ENCODE measurements around the gene SORCS2.

The SORCS2 gene

GRCh38 chr4:7539659-7540058, 347.3 kb downstream of the SORCS2 start:
- DNase-seq = peak; percentile 8 to 18

DNA sequence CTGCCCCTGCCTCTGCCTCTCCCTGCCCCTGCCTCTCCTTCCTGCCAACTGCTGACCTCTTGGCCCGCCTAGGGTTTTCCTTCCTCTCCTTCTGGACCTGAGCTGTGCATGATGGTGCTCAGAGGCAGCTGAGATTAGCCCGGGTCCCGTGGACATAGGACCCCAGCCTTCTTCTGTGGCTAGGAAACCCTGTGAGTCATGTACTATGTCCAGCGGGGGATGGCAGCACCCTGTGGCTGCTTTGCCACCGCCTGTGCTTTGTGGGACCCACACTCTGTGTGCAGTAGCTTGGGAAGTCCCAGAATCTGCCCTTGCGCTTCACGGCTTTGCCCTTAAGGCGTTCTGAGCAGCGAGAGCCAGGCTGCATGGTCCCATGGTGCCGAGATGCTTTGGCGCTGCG, 347.9 kb downstream of the SORCS2 start:
- DNase-seq = no peak

- DNase-seq = no peak
Observed at GRCh38 chr4:7540654-7541413, 348.5 kb downstream of the SORCS2 start.

GRCh38 chr4:7541414-7541810, 349.1 kb downstream of the SORCS2 start:
- no peak for DNase-seq

DNA sequence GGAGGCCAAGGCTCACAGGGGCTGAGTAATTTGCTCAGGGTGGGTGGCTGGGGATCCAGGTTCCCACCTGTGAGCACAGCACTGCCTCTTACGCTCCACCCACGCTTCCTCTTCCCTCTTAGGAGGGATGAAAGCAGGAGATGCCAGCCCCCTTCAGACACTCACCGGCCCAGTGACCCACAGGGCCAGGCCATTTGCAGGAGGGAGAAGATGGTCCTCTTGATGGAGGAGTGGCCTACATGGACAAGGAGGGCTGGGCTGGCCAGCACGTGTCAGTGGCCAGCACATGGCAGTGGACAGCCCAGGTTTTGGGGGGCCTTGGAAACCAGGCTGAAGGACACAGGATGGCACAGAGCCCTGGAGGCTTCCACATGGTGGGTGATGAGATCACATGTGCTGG, 350.4 kb downstream of the SORCS2 start:
- DNase-seq = no peak

DNA sequence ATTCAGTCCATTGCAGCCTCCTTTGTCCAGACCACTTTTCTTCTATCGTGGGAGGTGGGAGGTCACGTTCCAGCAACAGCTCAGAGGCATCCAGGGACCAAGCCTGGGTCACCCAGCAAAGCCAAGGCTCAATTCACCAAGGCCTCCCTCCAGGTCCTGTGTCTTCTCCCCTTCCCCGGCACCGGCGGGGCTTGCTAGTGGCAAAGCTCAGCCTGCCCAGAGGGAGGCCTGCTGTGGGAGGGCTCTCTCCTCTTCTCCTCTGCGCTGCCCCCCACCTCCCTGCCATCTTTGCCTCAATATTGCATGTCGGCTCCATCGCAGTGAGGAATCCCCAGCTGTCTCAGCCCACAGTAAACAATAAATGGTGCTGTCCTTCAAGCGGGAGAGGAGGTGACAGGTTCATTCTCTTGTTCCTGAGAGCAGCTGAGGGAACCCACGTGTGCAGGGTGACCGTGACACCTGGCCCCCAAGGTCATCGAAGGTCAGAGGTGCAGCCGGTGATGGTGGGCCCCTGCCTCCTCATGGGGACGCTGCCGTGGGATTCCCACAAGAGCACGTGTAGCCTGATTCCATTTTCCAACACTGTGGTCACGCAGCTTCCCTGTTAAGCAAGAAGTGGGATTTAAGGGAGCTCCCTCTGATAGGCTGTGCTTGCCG, 353.9 kb downstream of the SORCS2 start:
- DNase-seq = no peak

DNA sequence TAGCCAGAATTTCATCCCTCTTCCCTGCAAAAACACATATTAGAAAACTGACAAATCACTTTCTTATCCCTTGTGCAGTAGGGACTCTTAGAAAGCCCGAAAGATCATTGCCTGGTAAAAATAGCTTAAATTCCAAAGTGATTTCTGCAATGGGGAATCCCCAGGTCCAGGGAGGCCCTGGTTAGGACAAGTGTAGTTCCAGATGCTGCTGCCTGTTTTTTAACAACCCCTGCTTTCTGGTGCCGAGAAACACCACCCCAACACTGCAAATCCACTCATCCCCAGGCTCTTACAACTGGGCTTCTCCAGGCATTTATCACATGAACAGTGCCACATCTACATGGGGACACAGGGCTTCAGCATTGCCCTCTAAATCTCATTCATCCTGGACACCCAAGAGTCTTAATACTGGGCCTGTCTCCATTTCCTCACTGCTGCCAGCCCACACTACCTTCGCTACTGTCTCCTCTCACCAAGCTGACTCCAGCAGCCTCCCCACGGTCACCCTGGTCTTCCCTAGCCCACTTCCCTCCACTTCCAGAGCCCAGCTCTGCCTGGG, 354.6 kb downstream of the SORCS2 start:
- DNase-seq = no peak

- no peak for DNase-seq
Observed at GRCh38 chr4:7547368-7548040, 355.2 kb downstream of the SORCS2 start.

DNA sequence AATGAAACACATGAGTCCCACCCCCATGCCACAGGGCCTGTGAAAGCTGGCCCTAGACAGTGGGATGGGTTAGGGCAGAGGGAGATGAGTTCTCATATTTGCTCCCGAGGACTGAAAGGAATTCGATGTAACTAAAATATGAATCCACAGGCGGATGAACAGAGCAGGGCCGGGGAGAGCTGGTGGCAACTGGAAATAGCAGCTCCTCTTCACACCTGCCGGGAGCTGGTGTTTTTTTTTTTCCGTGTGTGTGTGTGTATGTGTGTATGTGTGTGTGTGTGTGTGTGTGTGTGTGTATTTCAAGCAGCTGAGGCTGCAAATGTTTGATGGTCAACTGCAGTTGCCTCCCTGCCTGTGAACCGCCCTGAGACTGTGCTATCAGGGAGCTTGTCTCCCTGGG, 357.5 kb downstream of the SORCS2 start:
- DNase-seq = no peak

GRCh38 chr4:7552466-7552865, 360.1 kb downstream of the SORCS2 start:
- DNase-seq = no peak

DNA sequence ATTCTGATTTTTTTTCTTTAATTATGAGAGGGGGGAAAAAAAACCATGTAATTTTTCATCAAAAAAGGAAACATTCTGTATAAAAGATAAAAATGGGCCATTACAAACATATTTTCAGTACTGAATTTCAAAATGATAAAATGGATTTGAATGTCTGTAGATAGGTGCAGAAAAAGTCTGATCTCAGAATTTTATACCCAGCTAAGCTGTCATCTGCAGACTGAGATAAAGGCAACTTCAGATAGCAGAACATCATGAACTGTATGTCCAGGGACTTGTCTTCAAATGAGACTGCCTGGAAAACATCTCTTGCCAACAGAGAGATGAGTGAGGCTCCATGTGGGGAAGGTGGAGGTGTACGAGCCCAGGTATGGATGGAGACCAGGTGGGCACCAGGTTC, 360.9 kb downstream of the SORCS2 start:
- no peak for DNase-seq

- DNase-seq = no peak
Observed at GRCh38 chr4:7554905-7555304, 362.6 kb downstream of the SORCS2 start.

- DNase-seq = no peak
Observed at GRCh38 chr4:7556558-7556957, 364.2 kb downstream of the SORCS2 start.

DNA sequence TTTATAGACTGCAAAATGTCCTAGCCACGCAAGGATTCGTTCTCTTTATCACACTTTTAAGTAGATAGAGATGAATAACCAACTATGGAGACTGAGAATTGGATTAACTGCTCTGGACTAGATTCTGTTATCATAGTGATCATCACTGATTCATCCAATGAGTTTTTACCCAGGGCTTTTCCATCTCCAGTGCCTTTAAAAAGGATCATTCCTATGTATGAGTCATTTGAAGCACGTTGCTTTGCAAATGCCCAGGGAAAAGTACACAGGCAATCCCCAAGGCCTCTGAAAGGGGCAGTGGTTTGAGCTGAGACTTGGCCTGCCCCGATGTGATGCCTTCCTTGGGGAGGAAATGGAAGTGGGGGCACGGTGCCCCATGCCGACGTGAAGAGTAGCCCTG, 365.1 kb downstream of the SORCS2 start:
- no peak for DNase-seq

DNA sequence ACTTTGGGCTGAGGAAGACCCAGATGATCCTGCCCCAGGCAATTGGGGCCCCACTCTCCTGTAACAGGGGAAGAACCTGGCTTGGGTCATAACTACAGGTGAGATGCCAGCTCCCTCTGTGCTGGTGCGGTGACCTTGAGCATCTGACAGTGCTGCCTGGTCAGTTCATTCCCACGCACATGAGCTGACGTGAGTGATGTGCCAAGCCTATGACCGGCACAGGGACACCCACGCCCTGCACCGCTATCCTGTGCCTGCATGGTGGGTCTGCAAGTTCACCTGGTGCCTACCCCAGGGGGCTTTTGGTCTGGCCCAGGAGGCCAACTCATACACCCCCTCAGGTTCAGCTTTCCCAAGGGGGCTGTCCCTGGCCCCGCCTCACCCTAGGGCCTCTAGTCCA, 366.1 kb downstream of the SORCS2 start:
- DNase-seq = no peak

- DNase-seq = no peak
Observed at GRCh38 chr4:7559316-7559715, 367.0 kb downstream of the SORCS2 start.

- DNase-seq = no peak
Observed at GRCh38 chr4:7559741-7560395, 367.5 kb downstream of the SORCS2 start.

- DNase-seq = no peak
Observed at GRCh38 chr4:7561557-7561956, 369.2 kb downstream of the SORCS2 start.

- DNase-seq = no peak
Observed at GRCh38 chr4:7564242-7564641, 371.9 kb downstream of the SORCS2 start.

DNA sequence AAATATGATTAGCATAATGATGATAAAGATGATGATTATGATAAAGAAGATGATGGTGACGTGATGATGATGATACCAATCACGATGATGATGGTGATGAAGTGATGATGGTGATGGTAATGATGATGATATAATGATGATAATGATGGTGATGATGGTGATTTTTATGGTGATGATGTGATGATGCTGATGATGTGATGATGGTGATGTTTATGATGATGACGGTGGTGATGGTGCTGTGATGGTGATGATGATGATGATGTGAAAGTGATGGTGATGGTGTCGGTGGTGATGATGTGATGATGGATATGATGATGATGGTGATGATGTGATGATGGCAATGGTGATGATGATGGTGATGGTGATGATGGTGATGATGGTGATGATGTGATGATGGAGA, 373.1 kb downstream of the SORCS2 start:
- no peak for DNase-seq

DNA sequence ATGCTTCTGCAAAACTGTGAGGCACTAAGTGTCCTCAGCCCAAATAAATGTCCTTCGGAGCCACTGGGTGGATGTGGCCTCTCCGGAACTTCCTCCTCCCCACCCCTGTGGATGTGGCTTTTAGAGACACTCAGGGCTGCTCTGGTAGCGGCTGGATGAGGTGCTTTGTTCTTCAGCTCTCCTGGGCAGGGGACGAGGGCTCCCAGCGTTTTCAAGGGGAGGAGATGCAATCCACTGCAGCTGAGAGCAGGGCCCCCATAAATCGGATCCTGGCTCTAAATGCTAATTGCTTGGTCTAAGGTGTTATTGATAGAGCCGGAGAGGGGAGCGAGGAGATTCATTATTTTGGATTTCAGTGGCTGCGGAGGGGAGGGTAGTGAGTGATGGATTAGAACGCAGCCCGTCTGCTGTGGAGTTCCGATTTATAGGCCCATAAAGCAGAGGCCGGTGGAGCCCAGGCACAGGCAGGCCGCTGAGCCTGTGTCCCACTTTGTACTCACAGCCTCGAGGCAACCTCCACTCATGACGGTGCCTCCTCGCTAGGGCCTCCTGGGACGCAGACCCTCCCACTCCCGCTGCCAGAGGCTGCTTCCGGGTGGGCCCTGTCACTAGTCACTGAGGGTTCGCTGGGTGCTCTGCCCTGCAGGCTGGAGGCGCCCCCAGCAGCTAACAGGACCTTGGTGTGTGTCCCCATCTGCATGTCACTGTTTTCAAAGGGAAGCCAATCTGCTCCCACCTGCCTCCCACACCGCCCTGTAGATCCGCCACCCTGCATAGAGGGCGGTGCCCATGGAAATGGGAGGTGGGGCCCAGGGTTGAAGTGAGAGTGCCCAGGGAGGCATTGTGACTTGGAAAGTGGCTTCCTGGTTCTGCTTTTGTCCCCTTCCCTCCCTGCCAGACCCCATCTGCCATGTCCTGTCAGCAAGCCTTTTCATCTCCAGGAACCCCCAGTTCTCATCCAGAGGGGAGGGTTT, 377.8 kb downstream of the SORCS2 start:
- DNase-seq = no peak

DNA sequence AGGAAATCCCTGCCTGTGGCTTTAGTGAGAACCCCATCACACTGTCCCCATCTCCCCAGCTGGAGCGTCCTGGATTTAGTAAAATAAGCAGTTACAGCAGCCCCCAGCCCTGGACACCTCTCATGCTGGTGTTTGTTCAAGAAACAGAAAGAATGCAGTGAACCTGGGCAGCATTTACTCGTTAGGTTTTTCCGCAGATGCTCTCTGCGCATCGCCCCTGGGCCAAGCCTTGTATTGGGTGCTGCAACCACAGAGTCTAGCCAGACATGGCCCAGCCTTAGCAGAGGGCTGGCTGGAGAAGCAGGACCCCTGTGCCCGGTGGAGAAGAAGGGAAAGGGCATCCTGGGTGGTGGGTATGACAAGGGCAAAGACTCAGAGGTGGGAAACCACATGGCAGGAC, 378.7 kb downstream of the SORCS2 start:
- DNase-seq = no peak

All from stimulated activated CD4-positive, alpha-beta T cell treated with anti-CD3 and anti-CD28 coated beads, Interleukin-2, amount 100 ng/mL, for 48 hours (primary cell).